BJ (cell line): ENCODE measurements around the gene LHFPL6. TPM values are rescaled to one million over a fixed set of nuclear protein-coding genes. Genes with fewer than 3 reads are reported as not detected.

Experiments used
- CTCF ChIA-PET: fragments of 350-600 bp; formaldehyde crosslinking; extraction: SDS; loops from one replicate; lab custom pipeline; 2021; ENCODE audit warnings: antibody characterized with exemption, inconsistent platforms; lab: Yijun Ruan, JAX
- POLR2A ChIA-PET: fragments of 300-600 bp; sonication (Branson Sonifier 250); formaldehyde crosslinking; extraction: SDS; loops from one replicate; lab custom pipeline; 2021; ENCODE audit warnings: antibody characterized with exemption; lab: Charles Lee
- DNase-seq: peaks from one replicate; pipeline ENCODE4 v3.0.0-alpha.2; 2011; ENCODE audit warnings: low read depth
- H3K27me3 ChIP-seq: 2 replicates; pipeline ENCODE4 v1.6.0; 2011; ENCODE audit warnings: low read length; ENCODE audit not compliant: control insufficient read depth, insufficient read depth
- H3K36me3 ChIP-seq: 2 replicates; pipeline ENCODE4 v1.5.1; 2011; ENCODE audit warnings: low read length; ENCODE audit not compliant: control insufficient read depth, insufficient read depth
- H3K4me3 ChIP-seq: 2 replicates; pipeline ENCODE4 v1.5.1; 2011; ENCODE audit warnings: low read depth, mild to moderate bottlenecking, control low read depth, low read length
- polyA plus RNA-seq: library from polyadenylated mRNA; depleted of rRNA; stranded (reverse); fragments of >200 nt; gene quantifications from 2 replicates; pipeline ENCODE4 v1.2.3, GENCODE V29; 2011
- TF ChIP-seq, protein P1 (sequence below): IDR thresholded peaks from 2 replicates; pipeline ENCODE4 v1.5.1; 2011; ENCODE audit warnings: low read depth, mild to moderate bottlenecking, control low read depth, inconsistent platforms, low read length, moderate library complexity; ENCODE audit not compliant: insufficient read depth

LHFPL6 gene
- polyA plus RNA-seq, 1 experiment, result 69.0 TPM

GRCh38 chr13:39377699-39378098 lies 225.3 kb downstream of the LHFPL6 start:
- CTCF ChIA-PET, result no interaction called here
- H3K27me3 ChIP-seq, result no peaks in the 10 kb centered on the region

DNA sequence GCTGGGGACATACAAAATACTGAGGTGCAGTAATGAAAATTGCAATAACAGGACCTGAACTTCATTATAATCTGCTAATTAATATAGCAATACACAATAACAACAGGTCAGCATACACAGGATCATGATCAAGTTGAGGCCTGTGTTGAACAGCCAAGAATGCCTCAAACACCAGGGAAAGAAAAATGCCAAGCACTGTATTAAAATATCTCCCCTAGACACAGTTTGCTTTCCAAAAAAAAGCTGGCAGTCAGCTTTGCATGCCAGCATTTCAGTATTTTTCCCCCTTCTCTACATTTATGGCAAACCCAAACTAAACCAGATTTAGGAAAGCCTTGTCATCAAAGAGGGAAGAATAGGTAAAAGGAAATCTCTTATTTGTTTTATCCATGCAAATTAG lies 226.9 kb downstream of the LHFPL6 start:
- TF ChIP-seq, protein P1, sequence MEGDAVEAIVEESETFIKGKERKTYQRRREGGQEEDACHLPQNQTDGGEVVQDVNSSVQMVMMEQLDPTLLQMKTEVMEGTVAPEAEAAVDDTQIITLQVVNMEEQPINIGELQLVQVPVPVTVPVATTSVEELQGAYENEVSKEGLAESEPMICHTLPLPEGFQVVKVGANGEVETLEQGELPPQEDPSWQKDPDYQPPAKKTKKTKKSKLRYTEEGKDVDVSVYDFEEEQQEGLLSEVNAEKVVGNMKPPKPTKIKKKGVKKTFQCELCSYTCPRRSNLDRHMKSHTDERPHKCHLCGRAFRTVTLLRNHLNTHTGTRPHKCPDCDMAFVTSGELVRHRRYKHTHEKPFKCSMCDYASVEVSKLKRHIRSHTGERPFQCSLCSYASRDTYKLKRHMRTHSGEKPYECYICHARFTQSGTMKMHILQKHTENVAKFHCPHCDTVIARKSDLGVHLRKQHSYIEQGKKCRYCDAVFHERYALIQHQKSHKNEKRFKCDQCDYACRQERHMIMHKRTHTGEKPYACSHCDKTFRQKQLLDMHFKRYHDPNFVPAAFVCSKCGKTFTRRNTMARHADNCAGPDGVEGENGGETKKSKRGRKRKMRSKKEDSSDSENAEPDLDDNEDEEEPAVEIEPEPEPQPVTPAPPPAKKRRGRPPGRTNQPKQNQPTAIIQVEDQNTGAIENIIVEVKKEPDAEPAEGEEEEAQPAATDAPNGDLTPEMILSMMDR, result no peak
- ChIA-PET POLR2A (no interaction called here), CTCF (interaction anchor here (0.9 kb wide), 1 partner anchor 19 kb away, joined by 3 read pairs; no protein-coding TSS in a partner anchor)
- no peaks in the 10 kb centered on the region for H3K36me3 ChIP-seq
- no peak overlapping the region for H3K4me3 ChIP-seq
- DNase-seq, result no peak
- no peaks in the 10 kb centered on the region for H3K27me3 ChIP-seq

More at GRCh38 chr13:39377699-39378098, 225.3 kb downstream of the LHFPL6 start:
- no peak for DNase-seq
- POLR2A ChIA-PET, result no interaction called here
- TF ChIP-seq, protein P1, result no peak
- Histone ChIP-seq H3K36me3 (no peaks in the 10 kb centered on the region), H3K4me3 (no peak overlapping the region)

DNA sequence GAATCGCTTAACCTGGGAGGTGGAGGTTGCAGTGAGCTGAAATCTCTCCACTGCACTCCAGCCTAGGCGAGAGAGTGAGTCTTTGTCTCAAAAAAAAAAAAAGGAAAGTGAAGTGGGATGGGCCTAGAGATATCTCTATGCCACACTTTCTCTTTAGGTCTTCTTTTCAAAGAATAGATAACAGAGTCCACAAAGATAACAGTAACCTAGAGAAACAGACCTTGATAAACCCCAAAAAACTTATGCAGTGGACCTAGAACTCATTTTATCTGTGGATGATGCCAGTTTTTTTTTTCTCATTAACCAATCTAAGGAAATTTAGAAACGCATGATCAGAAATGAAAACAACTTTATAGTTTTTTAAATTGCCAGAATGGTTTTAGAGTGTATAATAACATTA lies 227.4 kb downstream of the LHFPL6 start:
- ChIA-PET POLR2A (no interaction called here), CTCF (interaction anchor here (0.9 kb wide), 1 partner anchor 20 kb away, joined by 3 read pairs; no protein-coding TSS in a partner anchor)
- TF ChIP-seq, protein P1, result no peak
- Histone ChIP-seq H3K4me3 (no peak overlapping the region), H3K36me3 (no peaks in the 10 kb centered on the region), H3K27me3 (no peaks in the 10 kb centered on the region)
- no peak for DNase-seq

DNA sequence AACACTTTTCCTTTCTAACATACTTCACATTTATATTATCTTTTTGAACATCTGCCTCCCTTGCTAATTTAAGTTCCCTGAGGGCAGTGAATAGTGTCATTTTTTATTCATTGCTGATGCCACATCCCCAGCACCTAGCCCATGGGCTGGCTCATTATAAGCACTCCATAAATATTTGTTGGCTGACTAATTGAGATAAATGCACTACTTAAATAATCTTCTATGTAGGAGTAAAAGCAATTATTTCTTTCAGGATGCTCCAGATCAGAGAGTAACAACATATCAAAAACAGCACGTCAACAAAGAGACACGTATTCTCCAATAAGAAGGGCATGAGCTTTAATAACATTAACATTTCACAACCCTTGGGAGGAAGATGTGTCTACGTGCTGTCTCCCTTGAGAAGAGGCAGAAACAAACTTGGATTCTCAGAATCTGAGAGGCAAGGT lies 228.2 kb downstream of the LHFPL6 start:
- no peak for DNase-seq
- ChIA-PET POLR2A (no interaction called here), CTCF (interaction anchor here (0.5 to 0.6 kb wide), 2 partner anchors 124 to 199 kb away, joined by 4 to 5 read pairs; no protein-coding TSS in a partner anchor)
- Histone ChIP-seq H3K36me3 (no peaks in the 10 kb centered on the region), H3K4me3 (no peak overlapping the region), H3K27me3 (no peaks in the 10 kb centered on the region)
- TF ChIP-seq, protein P1, result no peak

DNA sequence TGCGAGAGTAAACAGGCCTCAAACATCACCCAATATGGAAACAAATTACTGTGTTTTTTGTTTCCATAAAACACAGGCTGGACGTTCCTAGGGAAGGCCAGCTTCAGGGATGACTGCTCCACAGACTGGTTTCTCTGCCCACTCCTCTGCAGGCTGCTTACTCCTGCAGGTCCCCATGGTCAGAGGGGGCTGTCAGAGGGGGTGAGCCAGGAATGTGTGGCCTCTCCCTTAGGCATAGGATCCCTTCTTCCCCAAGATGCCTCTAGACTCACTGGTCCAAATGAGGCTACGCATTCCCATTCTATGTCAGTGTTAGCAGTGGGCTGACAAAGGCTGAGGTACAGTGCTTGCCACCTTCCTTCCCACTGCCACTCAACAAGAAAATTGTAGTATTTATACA lies 229.8 kb downstream of the LHFPL6 start:
- no peaks in the 10 kb centered on the region for H3K36me3 ChIP-seq
- TF ChIP-seq, protein P1, result no peak
- H3K27me3 ChIP-seq, result no peaks in the 10 kb centered on the region
- no peak for DNase-seq
- ChIA-PET CTCF (no interaction called here), POLR2A (no interaction called here)
- H3K4me3 ChIP-seq, result no peak overlapping the region
